Measurements from ENCODE around the gene ANLN.

Gene ANLN

DNA sequence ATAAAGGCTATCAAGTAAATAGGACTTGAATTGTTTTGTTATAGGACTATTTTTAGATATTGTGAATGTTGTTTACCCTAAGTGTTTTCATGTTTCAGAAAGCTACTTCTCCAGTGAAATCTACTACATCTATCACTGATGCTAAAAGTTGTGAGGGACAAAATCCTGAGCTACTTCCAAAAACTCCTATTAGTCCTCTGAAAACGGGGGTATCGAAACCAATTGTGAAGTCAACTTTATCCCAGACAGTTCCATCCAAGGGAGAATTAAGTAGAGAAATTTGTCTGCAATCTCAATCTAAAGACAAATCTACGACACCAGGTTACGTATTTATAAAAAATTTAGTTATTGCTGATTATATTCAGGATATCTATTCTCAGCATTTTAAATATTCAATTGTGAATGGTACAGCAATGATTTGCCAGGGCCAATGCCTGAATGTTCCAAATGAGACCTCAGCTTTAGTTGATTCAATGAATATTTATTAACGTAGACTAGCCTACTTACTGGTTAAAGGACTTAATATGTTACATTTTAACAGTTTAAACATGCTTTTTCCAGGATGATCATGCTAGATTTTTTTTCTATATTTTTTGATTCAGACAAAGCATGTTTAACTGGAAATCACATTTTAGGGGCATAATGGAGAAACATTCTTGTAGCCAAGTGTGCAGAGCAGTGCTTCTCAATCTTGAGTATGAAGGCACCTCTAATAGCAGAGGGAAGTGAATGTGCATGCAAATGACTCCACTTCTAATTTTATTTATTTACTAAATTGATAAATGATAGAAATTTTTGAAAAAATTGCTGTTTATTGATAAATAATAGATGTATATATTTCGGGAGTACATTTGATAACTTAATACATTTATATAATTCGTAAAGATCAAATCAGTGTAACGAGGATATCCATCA is 18.2 kb downstream of the ANLN start:
- no peak for DNase-seq (ENCODE audit: low read depth in 2 of 2)

DNA sequence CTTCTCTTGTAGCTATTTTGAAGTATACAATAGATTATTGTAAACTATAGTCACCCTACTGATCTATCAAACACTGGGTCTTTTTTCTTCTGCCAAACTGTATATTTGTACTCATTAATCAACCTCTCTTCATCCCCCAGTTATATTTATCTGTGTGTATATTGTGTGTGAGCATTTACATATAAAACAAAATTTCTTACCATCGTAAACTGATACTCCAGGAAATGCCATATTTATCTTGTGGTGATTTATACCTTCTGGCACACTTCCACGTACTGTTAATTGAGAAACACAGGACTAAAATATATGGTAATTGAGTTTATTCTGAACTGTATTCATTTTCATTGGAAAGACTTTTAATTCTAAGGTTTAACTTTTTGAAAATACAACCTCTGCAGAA is 18.9 kb downstream of the ANLN start:
- DNase-seq (ENCODE audit: low read depth in 2 of 2), result no peak

DNA sequence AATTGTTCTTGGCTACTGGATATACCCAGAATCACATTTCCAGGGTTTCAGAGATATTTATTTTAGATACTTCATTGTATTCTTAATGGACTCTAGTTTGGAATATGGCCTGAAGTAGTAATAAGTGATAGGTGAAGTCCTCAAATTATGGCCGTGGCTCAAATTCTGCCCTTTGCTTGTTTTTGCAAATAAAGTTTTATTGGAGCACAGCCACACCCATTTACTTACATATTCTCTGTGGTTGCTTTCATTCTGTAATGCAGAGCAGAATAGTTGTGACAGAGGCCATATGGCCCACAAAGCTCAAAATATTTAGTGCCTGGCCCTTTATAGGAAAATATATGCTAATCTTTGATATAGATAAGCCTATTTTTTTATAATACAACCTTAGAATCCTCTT is 19.5 kb downstream of the ANLN start:
- DNase-seq (ENCODE audit: low read depth in 2 of 2), result no peak

DNA sequence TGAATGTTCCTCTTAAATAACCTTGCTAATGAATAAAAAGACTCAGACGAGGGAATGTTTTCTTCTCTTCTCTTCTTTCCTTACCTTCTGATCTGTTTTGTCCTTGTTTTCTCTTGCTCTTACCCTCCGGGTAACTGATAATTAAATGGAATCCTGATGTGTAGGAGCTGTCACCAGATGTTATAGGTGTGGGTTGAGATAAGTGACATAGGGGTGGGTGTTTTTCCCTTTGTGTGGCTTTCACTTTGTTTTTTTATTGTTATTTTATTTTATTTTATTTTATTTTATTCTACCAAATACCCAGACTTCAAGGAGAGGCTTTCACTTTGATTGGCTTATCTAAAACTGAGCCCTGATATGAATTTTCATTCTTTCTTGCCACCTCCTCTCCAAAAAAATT is 25.5 kb downstream of the ANLN start:
- DNase-seq (ENCODE audit: low read depth in 2 of 2), result no peak

DNA sequence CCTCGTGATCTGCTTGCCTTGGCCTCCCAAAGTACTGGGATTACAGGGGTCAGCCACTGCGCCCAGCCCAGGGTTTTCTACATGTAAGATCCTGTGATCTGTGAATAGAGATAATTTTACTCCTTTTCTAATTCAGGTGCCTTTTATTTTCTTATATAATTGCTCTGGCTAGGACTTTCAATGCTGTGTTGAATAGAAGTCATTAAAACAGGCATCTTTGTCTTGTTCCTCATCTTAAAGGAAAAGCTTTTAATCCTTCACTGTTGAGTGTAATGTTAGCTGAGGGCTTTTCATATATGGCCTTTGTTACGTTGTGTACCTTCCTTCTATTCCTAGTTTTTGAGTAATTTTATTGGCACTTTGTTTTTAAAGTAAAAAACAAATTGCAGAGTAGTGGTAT is 26.6 kb downstream of the ANLN start:
- no peak for DNase-seq (ENCODE audit: low read depth in 2 of 2)

DNA sequence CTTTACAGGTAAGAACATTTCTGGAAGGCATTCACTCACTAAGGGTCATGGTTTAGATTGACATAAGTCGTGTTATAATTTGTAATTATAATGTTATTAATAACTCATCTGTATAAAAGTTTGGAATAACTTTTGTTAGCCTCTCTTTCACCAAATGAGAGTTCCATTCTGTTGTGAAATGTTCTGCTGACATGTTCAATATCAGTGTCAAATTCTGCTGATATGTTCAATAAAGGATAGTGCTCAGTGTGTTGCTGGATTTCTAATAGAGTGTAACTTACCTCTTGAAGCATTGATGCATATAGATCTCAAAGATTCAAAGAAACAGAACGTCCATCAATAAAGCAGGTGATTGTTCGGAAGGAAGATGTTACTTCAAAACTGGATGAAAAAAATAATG is 30.6 kb downstream of the ANLN start:
- no peak for DNase-seq (ENCODE audit: low read depth in 2 of 2)

DNA sequence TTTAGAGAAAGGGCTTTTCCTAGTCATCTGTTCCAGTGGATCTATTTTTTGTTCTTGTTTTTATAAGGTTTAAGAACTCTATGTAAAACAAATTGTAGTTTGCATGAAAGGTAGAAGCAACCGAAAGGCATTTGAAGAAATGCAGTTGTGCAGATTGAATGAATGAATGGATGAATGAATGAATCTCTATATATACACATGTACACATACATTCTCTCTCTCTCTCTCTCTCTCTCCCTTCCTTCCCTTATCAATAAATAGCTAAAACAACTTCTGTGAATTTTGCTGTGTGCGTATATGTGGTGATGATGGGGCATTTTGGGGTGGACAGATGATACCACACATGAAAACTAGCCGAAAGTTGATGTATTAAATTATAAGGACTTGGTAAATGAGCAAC is 32.4 kb downstream of the ANLN start:
- no peak for DNase-seq (ENCODE audit: low read depth in 2 of 2)

DNA sequence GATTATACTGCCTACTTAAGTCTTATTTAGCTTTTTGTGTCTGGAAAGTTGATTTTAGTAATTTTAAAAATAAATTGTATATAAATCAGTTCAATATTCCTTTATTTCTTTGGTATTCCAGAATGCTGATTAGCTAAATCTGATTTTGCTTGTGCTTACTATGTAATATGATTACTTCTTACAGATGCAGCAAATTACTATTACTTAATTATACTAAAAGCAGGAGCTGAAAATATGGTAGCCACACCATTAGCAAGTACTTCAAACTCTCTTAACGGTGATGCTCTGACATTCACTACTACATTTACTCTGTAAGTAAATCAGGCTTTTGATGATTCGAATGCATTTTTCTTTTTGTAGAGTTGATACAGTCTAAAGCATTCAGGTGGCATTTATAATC is 34.0 kb downstream of the ANLN start:
- no peak for DNase-seq (ENCODE audit: low read depth in 2 of 2)

DNA sequence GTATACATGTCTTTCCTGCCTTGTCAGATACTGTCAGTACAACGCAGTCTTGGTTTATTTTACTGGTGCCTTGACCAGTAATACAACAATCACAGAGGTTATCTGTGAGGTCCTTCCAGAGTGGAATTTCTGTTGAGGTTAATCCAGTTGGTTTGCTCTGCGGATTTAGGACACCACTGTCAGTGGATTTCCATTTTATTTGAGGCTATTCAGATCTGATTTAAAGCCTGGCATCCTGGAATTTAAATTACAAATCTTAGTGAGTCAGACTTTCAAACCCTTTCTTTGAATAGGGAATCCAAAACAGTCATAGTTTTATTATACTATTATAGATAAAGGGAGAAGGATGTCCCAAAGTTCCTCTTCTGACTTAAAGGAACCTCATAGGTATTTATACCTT is 40.5 kb downstream of the ANLN start:
- DNase-seq (ENCODE audit: low read depth in 2 of 2), result no peak

DNA sequence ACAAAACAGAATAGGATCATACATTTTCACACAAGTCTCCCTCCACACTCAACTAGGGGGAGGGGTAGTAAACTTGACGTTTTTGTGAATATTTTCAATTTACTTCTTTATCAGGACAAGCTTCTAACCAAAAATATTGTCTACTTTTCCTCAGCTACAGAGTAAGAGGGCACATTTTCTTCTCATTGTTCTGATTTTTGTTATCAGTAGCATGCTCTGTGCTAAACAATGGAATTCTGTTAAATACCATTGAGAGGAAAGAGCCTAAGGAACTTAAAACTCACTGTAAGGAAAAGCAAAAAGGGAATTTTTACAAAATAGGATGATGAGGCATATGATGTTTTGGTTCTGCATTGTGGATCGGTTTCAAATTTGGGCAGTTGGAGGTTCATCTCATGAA is 41.2 kb downstream of the ANLN start:
- DNase-seq (ENCODE audit: low read depth in 2 of 2), result no peak

DNA sequence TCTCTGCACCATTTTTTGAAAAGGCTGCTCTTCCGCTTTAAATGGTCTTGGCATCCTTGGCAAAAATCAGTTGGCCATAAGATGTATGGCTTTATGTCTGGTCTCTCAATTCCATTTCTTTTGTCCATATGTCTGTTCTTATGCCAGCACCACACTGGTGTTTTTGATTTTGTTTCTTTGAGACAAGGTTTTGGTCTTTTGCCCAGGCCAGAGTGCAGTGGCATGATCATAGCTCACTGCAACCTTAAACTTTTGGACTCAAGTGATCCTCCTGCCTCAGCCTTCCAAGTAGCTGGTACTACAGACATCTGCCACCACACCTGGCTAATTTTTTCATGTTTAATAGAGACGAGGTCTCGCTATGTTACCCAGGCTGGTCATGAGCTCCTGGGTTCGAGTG is 48.5 kb downstream of the ANLN start:
- no peak for DNase-seq (ENCODE audit: low read depth in 2 of 2)

DNA sequence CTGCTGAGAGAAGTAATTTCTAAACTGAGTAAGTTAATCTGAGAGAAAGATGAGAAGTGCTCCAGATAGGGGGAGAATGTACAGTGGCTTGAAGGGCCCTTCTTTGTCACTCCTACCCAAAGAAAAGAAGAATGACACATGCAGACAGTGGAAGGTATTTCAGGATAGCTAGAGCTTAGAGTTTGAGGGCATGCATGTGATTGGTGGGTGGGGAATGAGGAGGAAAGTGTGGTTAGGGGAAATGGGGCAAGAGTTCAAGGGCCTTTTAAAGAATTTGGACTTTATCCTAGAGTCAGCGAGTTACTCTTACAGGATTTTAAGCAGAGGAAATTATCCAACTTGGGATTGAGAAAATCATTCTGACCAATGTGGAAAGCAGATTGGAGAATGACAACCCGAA is 50.0 kb downstream of the ANLN start:
- no peak for DNase-seq (ENCODE audit: low read depth in 2 of 2)

DNA sequence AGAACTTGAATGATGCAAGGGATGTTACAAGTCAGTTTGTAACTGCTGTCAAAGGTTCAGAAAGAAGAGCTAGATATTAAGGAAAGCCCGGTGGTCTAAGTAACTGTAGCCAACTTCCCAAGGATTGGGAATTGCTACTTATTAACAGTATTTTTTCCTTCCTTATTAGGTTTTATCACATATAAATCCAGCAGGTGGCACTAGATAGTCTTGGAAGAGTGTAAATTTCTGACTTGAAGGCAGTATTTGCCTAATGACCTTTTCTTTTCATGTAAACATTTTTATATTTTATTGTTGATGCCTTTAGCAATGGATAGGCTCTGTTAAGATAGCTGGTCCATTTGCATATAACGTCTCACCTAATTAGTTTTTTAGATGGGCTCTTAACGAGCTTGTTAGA is 51.2 kb downstream of the ANLN start:
- DNase-seq (ENCODE audit: low read depth in 2 of 2), result no peak

DNA sequence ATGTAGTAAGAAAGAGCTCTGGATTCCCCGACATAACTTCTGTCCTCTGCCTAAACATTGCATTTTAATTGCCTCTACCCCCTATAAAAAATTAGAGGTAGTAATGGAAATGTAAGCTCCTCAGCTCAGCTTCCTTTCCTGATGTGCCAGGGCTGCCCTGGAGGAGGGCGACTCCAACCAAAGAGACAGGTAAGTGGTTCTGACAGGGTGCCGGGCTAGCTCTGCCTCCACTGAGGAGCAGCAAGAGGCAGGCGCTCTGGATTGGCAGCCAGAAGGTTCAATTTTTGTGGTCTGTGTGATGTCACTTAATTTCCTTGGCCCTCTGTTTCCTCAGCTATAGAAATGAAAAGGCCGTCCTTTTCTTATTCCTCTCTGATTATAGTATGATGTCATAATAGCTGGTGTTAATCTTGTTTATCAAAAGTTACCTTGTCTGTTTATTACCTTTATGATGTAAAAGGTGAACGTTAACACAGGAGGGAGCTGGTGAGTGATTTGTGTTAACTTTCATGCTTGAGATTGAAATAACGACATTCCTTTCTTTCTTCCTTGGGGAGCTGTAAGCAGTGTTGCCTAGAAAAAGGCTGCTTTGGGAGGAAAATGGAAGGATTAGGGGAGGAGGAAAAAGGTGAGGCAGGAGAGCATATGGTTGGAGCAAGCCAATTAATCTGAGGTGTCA is 51.8 kb downstream of the ANLN start:
- no peak for DNase-seq (ENCODE audit: low read depth in 2 of 2)

DNA sequence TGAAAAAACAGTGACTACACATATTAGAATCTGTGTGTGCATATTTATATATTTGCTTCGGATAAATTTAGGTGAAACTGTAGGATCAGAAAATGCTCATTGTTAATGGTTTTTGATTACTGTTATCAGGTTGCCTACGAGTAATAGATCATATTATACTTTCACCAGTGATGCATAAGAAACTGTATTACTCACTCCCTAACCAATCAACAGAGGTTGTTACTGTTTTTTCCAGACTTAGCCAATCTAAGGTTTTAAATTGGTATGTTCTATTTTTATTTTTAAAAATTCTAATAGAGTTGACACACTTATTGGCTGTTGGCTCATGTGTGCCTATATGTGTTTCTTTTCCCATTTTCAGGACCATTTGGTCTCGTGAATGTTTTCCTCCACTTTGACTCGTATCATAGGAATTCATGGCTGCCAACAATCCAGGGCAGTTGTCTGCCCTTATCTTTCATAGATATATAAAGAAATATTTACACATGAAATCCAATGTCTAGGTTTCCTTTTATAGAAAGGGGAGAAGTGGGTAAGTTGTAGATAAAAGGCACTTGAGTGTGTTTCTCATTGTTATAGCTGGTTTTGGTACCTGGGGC is 59.2 kb downstream of the ANLN start:
- no peak for DNase-seq (ENCODE audit: low read depth in 2 of 2)

DNA sequence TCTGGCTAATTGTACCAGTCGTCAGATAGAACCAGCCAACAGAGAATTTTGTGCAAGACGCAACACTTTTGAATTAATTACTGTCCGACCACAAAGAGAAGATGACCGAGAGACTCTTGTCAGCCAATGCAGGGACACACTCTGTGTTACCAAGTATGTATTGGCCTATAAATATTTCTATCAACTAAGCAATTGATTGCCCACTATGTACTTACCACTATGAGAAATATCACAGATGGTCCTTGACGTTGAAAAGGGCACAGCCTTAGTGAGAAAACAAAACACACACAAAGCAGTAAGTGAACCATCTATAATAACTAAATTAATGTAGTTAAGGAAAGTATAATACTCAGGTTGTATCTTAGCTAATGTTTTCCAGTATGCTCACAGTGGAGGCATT is 60.0 kb downstream of the ANLN start:
- no peak for DNase-seq (ENCODE audit: low read depth in 2 of 2)

DNA sequence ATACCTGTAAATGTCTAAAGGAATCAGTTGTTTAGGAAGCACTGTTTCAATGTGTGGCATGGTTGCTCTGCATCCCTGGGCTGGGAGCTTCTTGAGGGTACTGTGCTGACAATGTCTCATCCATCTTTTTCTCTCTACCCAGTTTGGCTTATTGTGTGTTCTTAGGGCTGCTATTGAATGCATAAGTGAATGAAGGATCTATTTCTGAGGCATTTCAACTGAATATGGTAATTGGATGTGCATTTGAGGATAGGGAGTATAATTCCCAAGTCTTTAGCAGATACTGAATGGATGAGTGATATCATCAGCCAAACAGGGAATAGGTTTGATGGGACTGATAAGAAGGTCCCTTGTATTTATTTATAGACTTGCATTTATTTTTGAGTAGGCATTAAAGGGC is 64.1 kb downstream of the ANLN start:
- no peak for DNase-seq (ENCODE audit: low read depth in 2 of 2)

DNA sequence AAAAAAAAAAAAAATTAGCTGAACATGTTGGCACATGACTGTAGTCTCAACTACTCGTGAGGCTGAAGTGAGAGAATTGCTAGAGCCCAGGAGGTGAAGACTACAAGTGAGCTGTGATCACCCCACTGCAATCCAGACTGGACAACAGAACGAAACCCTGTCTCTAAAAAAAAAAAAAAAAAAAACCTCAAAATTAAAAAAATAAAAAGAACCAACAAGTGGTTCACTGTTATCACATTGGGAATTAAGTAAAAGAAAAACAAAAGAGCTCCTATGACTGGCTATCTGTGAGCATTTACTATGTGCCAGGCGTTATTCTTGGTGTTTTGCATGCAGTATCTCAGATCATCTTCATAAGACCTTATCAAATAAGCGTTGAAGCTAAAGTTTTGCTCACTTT is 66.0 kb downstream of the ANLN start:
- DNase-seq (ENCODE audit: low read depth in 2 of 2), result no peak

DNA sequence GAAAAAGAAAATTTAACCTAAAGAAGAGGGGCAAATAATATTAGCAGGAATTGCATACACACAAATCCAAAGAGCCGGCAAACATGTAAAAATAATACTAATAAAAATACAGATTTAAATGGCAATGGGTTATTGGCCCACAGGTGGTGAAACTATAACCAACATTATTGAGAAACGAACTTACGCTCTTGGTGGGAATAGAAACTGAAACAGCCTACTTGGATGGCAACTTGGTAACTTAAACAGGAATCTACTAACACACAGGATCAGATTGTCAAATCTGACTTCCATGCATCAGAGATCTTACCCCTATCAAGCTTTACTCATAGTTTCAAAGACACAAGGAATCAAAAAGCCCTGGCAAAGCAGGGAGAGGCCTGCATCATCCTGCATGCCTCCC is 66.5 kb downstream of the ANLN start:
- no peak for DNase-seq (ENCODE audit: low read depth in 2 of 2)

DNA sequence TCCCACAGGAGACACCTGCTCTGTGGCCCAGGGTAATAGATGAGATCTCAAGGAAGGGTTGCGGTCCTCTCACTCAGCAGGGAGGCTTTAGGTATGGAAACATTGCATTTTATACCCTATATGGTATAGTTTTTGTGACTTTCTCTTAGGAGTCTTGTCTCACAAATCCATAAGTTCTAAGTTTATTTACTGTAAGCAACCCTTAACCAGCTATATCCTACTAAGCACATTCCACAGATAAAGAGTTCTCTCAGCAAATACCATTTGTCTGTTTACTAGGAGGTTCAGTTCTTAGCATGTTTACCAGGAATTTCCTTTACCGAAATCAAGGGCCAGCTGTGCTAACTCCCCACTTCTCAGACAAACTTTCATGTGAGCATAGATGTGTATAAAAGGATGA is 66.9 kb downstream of the ANLN start:
- no peak for DNase-seq (ENCODE audit: low read depth in 2 of 2)

DNA sequence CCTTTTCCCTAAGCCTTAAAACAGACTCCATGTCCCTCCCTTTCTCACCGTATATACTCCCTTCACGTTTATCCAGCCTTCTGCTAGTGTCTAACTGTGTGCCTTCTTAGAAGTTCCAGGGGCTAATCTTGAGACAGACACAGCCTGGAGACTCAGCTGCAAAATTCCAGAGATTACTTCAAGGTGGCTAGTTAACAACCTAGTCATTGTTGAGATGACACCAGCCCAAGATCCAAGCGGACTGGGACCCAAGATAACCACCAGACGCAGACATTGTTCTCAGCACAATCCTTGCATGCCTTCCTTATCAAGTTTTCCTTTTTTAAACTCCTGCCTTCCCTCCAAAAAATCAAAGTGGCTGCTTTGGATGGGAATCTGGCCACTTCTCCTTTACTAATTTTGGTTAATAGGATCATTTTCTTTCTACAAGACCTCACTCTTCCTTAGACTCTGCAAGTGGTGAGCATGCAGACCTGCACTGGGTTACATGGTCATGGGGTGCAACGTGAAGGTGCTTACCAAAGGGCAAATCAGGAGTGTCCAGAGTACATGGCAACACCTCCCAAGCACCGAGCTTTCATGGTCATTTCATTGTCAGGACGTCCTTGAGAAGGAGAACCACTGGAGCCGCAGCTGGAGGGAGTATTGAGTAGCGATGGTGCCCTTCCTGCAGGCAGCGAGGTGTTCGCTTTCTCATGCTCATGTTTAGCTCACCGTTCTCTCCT is 69.7 kb downstream of the ANLN start:
- no peak for DNase-seq (ENCODE audit: low read depth in 2 of 2)

DNA sequence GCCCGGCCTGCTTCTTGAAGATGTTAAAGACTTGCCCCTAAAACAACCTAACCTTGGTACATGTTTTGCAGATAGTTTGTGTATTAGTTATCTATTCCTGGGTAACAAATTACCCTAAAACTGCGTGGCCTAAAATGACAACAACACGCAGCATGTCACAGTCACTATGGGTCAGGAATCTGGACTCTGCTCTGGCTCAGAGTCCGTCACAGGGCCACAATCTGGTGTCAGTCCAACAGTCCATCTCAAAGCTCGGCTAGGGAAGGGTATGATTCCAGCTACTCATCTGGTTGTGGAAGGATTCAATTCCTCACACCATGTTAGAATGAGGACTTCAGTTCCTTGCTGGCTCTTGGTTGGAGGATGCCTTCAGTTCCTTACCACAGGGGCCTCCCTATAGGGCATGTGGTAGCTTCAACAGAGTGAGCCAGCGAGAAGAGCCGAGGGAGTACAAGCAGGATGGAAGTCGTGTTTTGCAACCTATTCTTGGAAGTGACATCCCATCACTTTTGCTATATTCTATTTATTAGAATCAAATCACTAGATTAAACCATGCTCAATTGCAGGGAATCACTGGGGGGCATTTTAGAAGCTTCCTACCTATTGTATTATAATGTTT is 71.3 kb downstream of the ANLN start:
- DNase-seq (ENCODE audit: low read depth in 2 of 2), result no peak
